Common myeloid progenitor, CD34-positive (primary cell): Measurements from ENCODE around the gene WDR73.
"Not testable (repeated sequence)": the region's sequence is repeated elsewhere in the genome, so short reads cannot be mapped to it uniquely, and the experiment has no call there.

Experiments
- CTCF ChIA-PET: fragments of 350-600 bp; sonication (Branson Sonifier 250); formaldehyde crosslinking; loops from one replicate; lab custom pipeline; 2021; ENCODE audit warnings: antibody characterized with exemption; lab: Charles Lee
- POLR2A ChIA-PET: fragments of 350-600 bp; sonication (Branson Sonifier 250); formaldehyde crosslinking; loops from one replicate; lab custom pipeline; 2021; ENCODE audit warnings: antibody characterized with exemption; lab: Charles Lee
- DNase-seq, 3 donors: peaks; one replicate each; pipeline versions ENCODE4 v3.0.0 to v3.0.0-alpha.2; 2013
- H3K27ac ChIP-seq, 2 experiments: 1 replicate in 1 of 2; 2 replicates in 1 of 2; pipeline ENCODE4 v1.7.0; 2013; ENCODE audit warnings: inconsistent platforms in 2 of 2, low read length in 2 of 2, mild to moderate bottlenecking in 2 of 2, low read depth in 1 of 2, moderate library complexity in 1 of 2; ENCODE audit not compliant: severe bottlenecking in 2 of 2, insufficient read depth in 1 of 2, poor library complexity in 1 of 2
- H3K27me3 ChIP-seq, 5 experiments: replicated peaks in 2 of 5; 1 replicate in 3 of 5; 2 replicates in 2 of 5; pipeline versions ENCODE4 v1.6.1 to v1.7.0; 2013; ENCODE audit warnings: low read length in 4 of 5, mild to moderate bottlenecking in 2 of 5, moderate library complexity in 2 of 5, inconsistent platforms in 1 of 5; ENCODE audit not compliant: insufficient read depth in 5 of 5, control insufficient read depth in 4 of 5
- H3K36me3 ChIP-seq, 4 experiments: 1 replicate in 2 of 4; 2 replicates in 2 of 4; pipeline versions ENCODE4 v1.6.1 to v1.7.0; 2013; ENCODE audit warnings: low read length in 3 of 4, control low read depth in 1 of 4, mild to moderate bottlenecking in 1 of 4; ENCODE audit not compliant: control insufficient read depth in 4 of 4, insufficient read depth in 4 of 4
- H3K4me1 ChIP-seq, 4 experiments: 1 replicate in 3 of 4; 2 replicates in 1 of 4; pipeline versions ENCODE4 v1.6.1 to v1.7.1; 2013; ENCODE audit warnings: low read length in 3 of 4, mild to moderate bottlenecking in 3 of 4, control low read depth in 1 of 4, inconsistent platforms in 1 of 4, moderate library complexity in 1 of 4; ENCODE audit not compliant: control insufficient read depth in 4 of 4, insufficient read depth in 4 of 4; ENCODE audit errors: control extremely low read depth in 1 of 4
- H3K4me3 ChIP-seq, 7 experiments: 1 replicate in 4 of 7; 2 replicates in 3 of 7; pipeline versions ENCODE4 v1.5.1 to v1.7.0; 2013; ENCODE audit warnings: mild to moderate bottlenecking in 7 of 7, low read length in 6 of 7, moderate library complexity in 6 of 7, inconsistent platforms in 2 of 7, low read depth in 2 of 7, control low read depth in 1 of 7; ENCODE audit not compliant: insufficient read depth in 4 of 7, control insufficient read depth in 1 of 7; ENCODE audit errors: extremely low read depth in 1 of 7
- H3K9me3 ChIP-seq, 5 experiments: 1 replicate in 4 of 5; 2 replicates in 1 of 5; pipeline versions ENCODE4 v1.6.1 to v1.7.1; 2013; ENCODE audit warnings: low read length in 4 of 5, mild to moderate bottlenecking in 2 of 5, inconsistent platforms in 1 of 5, low read depth in 1 of 5, moderate library complexity in 1 of 5; ENCODE audit not compliant: control insufficient read depth in 4 of 5, insufficient read depth in 2 of 5; ENCODE audit errors: control extremely low read depth in 1 of 5
- WGBS: methylation state at CpG from one replicate; pipeline ENCODE4 v1.1.5; 2013; ENCODE audit not compliant: insufficient coverage; 5-methylcytosine and 5-hydroxymethylcytosine counted together

The WDR73 gene

DNA sequence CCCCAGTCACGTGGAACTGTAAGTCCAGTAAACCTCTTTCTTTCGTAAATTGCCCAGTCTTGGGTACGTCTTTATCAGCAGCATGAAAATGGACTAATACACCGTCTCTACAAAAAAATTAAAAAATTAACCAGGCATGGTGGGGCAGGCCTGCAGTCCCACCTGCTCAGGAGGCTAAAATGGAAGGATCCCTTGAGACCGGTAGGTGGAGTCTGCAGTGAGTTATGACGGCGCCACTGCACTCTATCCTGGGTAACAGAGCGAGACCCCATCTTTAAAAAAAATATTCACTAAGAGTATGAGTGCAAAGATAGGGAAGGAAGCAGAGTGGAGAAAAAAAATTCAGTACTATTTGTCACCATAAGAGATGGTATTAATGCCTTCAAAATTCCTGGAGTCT lies 36.3 kb upstream of the WDR73 start:
- no peak for DNase-seq
- POLR2A ChIA-PET, result no interaction called here
- CTCF ChIA-PET, result no interaction called here

DNA sequence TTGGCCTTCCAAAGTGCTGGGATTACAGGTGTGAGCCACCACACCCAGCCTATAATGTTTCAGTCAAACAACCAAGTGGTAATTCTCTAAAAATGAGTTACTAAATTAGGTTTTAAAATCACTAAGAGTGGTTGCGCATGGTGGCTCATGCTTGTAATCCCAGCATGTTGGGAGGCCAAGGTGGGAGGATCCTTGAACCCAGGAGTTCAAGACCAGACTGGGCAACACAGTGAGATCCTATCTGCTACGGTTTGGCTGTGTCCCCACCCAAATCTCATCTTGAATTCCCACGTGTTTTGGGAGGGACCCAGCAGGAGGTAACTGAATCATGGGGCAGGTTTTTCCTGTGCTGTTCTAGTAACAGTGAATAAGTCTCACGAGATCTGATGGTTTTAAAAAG lies 35.8 kb upstream of the WDR73 start:
- ChIA-PET POLR2A (no interaction called here), CTCF (no interaction called here)
- DNase-seq, result no peak
- WGBS, result 94% methylated on average over 3 of the region's 4 CpGs
- no peaks in the 10 kb centered on the region for H3K27me3 ChIP-seq
- no peaks in the 10 kb centered on the region for H3K4me1 ChIP-seq
- H3K27ac ChIP-seq, result no peak overlapping the region
- no peak overlapping the region for H3K4me3 ChIP-seq
- H3K9me3 ChIP-seq, result no peaks in the 10 kb centered on the region
- peaks cover 8 to 17% (median 15%) of the 10 kb centered on the region in 4 experiments for H3K36me3 ChIP-seq

More for the DNA sequence above, 36.3 kb upstream of the WDR73 start:
- Histone ChIP-seq H3K36me3 (peaks cover 8 to 17% (median 15%) of the 10 kb centered on the region in 4 experiments), H3K9me3 (no peaks in the 10 kb centered on the region), H3K4me1 (no peaks in the 10 kb centered on the region), H3K27ac (no peak overlapping the region), H3K4me3 (no peak overlapping the region), H3K27me3 (no peaks in the 10 kb centered on the region)
- WGBS, result 100% methylated on average over 2 of the region's 8 CpGs

GRCh38 chr15:84686446-84686845 lies 32.4 kb upstream of the WDR73 start:
- 98% methylated on average over 6 of the region's 7 CpGs for WGBS
- H3K36me3 ChIP-seq, result peaks cover 8 to 27% (median 22%) of the 10 kb centered on the region in 4 experiments
- H3K4me3 ChIP-seq, H3K27ac ChIP-seq, H3K9me3 ChIP-seq, POLR2A ChIA-PET, DNase-seq, H3K4me1 ChIP-seq, CTCF ChIA-PET, H3K27me3 ChIP-seq: not testable (repeated sequence)

DNA sequence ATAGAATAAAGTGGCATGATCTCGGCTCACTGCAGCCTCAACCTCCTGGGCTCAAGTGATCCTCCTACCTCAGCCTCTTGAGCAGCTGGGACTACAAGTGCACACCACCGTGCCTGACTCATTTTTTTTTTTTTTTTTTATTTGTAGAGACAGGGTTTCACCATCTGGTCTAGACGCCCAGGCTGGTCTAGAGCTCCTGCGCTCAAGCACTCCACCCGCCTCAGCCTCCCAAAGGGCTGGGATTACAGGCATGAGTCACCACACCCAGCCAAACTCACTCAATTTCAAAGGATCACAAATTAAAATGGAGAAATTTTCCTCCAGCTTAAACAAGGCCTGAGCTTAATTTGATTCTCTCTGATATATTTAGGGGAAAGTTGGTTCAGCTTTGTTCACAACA lies 31.2 kb upstream of the WDR73 start:
- ChIA-PET CTCF (no interaction called here), POLR2A (no interaction called here)
- Histone ChIP-seq H3K9me3 (no peaks in the 10 kb centered on the region), H3K4me3 (no peak overlapping the region), H3K27ac (no peak overlapping the region), H3K27me3 (no peaks in the 10 kb centered on the region), H3K36me3 (peaks cover 8 to 26% (median 20%) of the 10 kb centered on the region in 4 experiments), H3K4me1 (no peaks in the 10 kb centered on the region)
- no peak for DNase-seq
- 92% methylated on average over 2 of the region's 5 CpGs for WGBS

DNA sequence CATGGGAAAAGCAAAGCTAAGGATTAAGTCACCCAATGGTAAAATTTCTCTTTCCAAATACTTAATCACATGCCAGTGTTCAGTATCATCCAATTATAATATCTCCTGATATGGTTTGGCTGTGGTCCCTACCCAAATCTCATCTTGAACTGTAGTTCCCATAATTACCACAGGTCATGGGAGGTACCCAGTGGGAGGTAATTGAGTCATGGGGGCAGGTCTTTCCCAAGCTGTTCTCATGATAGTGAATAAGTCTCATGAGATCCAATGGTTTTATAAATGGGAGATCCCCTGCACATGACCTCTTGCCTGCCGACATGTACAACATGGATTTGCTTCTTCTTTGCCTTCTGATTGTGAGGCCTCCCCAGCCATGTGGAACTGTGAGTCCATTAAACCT lies 30.0 kb upstream of the WDR73 start:
- peak in 2 of 3 donors; percentile 13 to 24 for DNase-seq

GRCh38 chr15:84681831-84682230 lies 27.7 kb upstream of the WDR73 start:
- no peak overlapping the region for H3K27ac ChIP-seq
- no peak for DNase-seq
- ChIA-PET CTCF (interaction anchor here (1.4 kb wide), 1 partner anchor 22 kb away, joined by 3 read pairs; no protein-coding TSS in a partner anchor), POLR2A (no interaction called here)
- 100% methylated on average over 2 of the region's 3 CpGs for WGBS
- no peaks in the 10 kb centered on the region for H3K4me1 ChIP-seq
- H3K36me3 ChIP-seq, result peaks cover 2 to 32% (median 24%) of the 10 kb centered on the region in 4 experiments
- no peaks in the 10 kb centered on the region for H3K9me3 ChIP-seq
- H3K27me3 ChIP-seq, result no peaks in the 10 kb centered on the region
- no peak overlapping the region for H3K4me3 ChIP-seq

More for the DNA sequence above, 30.0 kb upstream of the WDR73 start:
- peaks cover 8 to 26% (median 18%) of the 10 kb centered on the region in 4 experiments for H3K36me3 ChIP-seq
- H3K4me3 ChIP-seq, result no peak overlapping the region
- H3K9me3 ChIP-seq, result no peaks in the 10 kb centered on the region
- 0% methylated on average over 1 of the region's 1 CpG for WGBS
- POLR2A ChIA-PET, result no interaction called here
- H3K27ac ChIP-seq, result no peak overlapping the region
- CTCF ChIA-PET, result interaction anchor here (1.5 kb wide), 1 partner anchor 49 kb away, joined by 3 read pairs; no protein-coding TSS in a partner anchor
- no peaks in the 10 kb centered on the region for H3K4me1 ChIP-seq
- no peaks in the 10 kb centered on the region for H3K27me3 ChIP-seq

- no peaks in the 10 kb centered on the region for H3K27me3 ChIP-seq
- peaks cover 13 to 36% (median 27%) of the 10 kb centered on the region in 4 experiments for H3K36me3 ChIP-seq
- DNase-seq, result no peak
- CTCF ChIA-PET, result interaction anchor here (1.4 kb wide), 1 partner anchor 18 kb away, joined by 3 read pairs; the partner anchor contains the start of gene WDR73
- H3K9me3 ChIP-seq, result no peaks in the 10 kb centered on the region
- no peak overlapping the region for H3K27ac ChIP-seq
- POLR2A ChIA-PET, result no interaction called here
- H3K4me1 ChIP-seq, result no peaks in the 10 kb centered on the region
- no peak overlapping the region for H3K4me3 ChIP-seq
Measured at GRCh38 chr15:84671211-84671610, 17.1 kb upstream of the WDR73 start.
